Vagina (tissue), 2 donors: ENCODE data around the gene MEX3A. TPM values are rescaled to one million over a fixed set of nuclear protein-coding genes. Genes with fewer than 3 reads are reported as not detected.
"Not testable (repeated sequence)": the region's sequence is repeated elsewhere in the genome, so short reads cannot be mapped to it uniquely, and the experiment has no call there.

Experiments used
- DNase-seq, 2 donors: peaks; one replicate each; pipeline ENCODE4 v3.0.0-alpha.2; 2017; ENCODE audit errors: extremely low spot score in 2 of 2
- H3K27ac ChIP-seq: fragments of 200-600 bp; sonication (generic); one replicate; pipeline ENCODE4 v1.5.1; 2019
- H3K27me3 ChIP-seq: fragments of 200-600 bp; sonication (generic); one replicate; pipeline ENCODE4 v1.5.1; 2019
- H3K36me3 ChIP-seq, 2 donors: fragments of 200-600 bp; sonication (generic); one replicate each; pipeline ENCODE4 v1.5.1; 2017 to 2019
- H3K4me1 ChIP-seq: fragments of 200-600 bp; sonication (generic); one replicate; pipeline ENCODE4 v1.5.1; 2019
- H3K4me3 ChIP-seq, 2 donors: fragments of 200-600 bp; sonication (generic); 1 replicate in 1 of 2; 2 replicates in 1 of 2; pipeline ENCODE4 v1.5.1; 2016 to 2019
- H3K9me3 ChIP-seq: fragments of 200-600 bp; sonication (generic); one replicate; pipeline ENCODE4 v1.5.1; 2019
- POLR2A ChIP-seq, 2 donors: fragments of 450-650 bp; IDR thresholded peaks; one replicate each; pipeline ENCODE4 v1.6.1; 2017; ENCODE audit warnings: antibody characterized with exemption in 2 of 2, mild to moderate bottlenecking in 2 of 2, moderate library complexity in 2 of 2
- POLR2AphosphoS5 ChIP-seq, 2 donors: sonication (generic); formaldehyde crosslinking; IDR thresholded peaks; one replicate each; pipeline ENCODE4 v1.9.0; 2017; ENCODE audit warnings: antibody characterized with exemption in 2 of 2, mild to moderate bottlenecking in 2 of 2, low read depth in 1 of 2; ENCODE audit not compliant: insufficient read depth in 1 of 2
- intact Hi-C: fragments of 100-400 bp; cut with DNase I; formaldehyde crosslinking; loops from one replicate; pipeline ENCODE4 v1.15.1; 2023
- total RNA-seq: library from RNA; depleted of rRNA; stranded (reverse); fragments of >200 nt; gene quantifications from one replicate; pipeline ENCODE4 v1.2.3, GENCODE V29; 2016
- TF ChIP-seq, protein P1 (sequence below), 3 experiments: fragments of 450-650 bp in 2 of 3; fragments of 200-600 bp in 1 of 3; sonication (generic) in 1 of 3; IDR thresholded peaks; one replicate each; pipeline ENCODE4 v1.5.1; 2017 to 2019; ENCODE audit warnings: antibody characterized with exemption in 3 of 3, mild to moderate bottlenecking in 2 of 3, moderate library complexity in 2 of 3

MEX3A gene
- total RNA-seq, 1 donor from 2014 or later, result 1.2 TPM

DNA sequence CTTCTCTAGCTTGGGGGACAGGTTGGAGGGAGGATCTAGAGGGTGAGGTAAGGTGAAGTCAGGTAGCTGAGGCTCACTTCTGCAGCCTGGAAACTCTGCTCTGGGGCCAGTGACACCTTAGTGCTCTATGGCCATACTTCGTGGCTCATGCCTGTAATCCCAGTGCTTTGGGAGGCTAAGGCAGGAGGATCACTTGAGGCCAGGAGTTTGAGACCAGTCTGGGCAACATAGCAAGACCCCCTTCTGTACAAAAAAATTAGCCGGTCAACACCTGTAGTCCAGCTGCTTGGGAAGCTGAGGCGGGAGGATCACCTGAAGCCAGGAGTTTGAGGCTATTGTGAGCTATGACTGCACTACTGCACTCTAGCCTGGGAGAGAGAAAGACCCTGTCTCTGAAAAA, 38.1 kb upstream of the MEX3A start:
- no peak for DNase-seq
- peak overlapping the region; percentile 100 for H3K4me3 ChIP-seq

DNA sequence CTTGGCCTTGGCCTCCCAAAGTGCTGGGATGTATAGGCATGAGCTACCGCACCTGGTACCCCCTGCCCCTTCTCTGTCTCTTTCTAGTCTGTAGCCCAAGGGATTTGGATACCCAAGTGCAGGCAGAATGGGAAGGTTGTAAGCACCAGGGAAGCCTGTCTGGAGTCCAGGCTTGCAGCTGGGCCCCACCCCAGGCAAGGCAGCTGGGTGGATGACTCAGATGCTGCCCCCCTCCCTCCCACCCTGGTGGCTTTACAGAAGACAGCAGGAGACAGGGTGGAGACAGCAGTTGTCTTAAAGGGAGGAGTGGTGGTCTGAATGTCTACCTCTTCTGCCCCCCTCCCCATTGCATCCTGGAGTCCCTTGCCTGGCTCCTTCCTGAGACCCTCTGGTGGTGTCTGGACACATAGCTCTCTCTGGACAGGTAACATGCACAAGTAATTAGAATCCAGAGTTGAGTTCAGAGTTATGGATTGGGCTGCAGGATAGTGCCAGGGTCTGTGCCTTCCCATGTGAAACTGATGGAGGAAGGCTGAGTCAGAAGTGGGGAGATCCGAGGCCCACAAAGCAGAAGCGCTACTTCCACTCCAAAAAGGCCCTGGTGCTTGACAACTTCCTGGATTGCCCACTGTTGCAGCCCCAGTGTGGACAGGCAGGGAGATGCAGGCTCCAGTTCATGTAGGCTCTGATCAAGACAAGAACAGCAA, 37.4 kb upstream of the MEX3A start:
- H3K36me3 ChIP-seq, result no peaks in the 10 kb centered on the region
- H3K27ac ChIP-seq, result peak overlapping the region; percentile 97
- H3K27me3 ChIP-seq, result no peaks in the 10 kb centered on the region
- DNase-seq, result no peak
- peak in 1 of 2 donors; percentile 10 for TF ChIP-seq POLR2A (IDR thresholded peaks at IDR 0.05)
- peak in 1 of 2 donors; percentile 68 for TF ChIP-seq POLR2AphosphoS5 (IDR thresholded peaks at IDR 0.05; ENCODE audit: insufficient read depth in 1 of 2, low read depth in 1 of 2)
- TF ChIP-seq, protein P1, sequence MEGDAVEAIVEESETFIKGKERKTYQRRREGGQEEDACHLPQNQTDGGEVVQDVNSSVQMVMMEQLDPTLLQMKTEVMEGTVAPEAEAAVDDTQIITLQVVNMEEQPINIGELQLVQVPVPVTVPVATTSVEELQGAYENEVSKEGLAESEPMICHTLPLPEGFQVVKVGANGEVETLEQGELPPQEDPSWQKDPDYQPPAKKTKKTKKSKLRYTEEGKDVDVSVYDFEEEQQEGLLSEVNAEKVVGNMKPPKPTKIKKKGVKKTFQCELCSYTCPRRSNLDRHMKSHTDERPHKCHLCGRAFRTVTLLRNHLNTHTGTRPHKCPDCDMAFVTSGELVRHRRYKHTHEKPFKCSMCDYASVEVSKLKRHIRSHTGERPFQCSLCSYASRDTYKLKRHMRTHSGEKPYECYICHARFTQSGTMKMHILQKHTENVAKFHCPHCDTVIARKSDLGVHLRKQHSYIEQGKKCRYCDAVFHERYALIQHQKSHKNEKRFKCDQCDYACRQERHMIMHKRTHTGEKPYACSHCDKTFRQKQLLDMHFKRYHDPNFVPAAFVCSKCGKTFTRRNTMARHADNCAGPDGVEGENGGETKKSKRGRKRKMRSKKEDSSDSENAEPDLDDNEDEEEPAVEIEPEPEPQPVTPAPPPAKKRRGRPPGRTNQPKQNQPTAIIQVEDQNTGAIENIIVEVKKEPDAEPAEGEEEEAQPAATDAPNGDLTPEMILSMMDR (IDR thresholded peaks at IDR 0.05), result no peak
- H3K9me3 ChIP-seq, result no peaks in the 10 kb centered on the region
- H3K4me1 ChIP-seq, result peaks cover 83% of the 10 kb centered on the region
- intact Hi-C loops, result no loop called here
- H3K4me3 ChIP-seq, result peak overlapping the region; percentile 100

More for the DNA sequence above, 38.1 kb upstream of the MEX3A start:
- Histone ChIP-seq H3K27me3 (no peaks in the 10 kb centered on the region), H3K27ac (peak overlapping the region; percentile 97), H3K36me3 (no peaks in the 10 kb centered on the region), H3K4me1 (peaks cover 90% of the 10 kb centered on the region), H3K9me3 (no peaks in the 10 kb centered on the region)
- TF ChIP-seq, protein P1 (IDR thresholded peaks at IDR 0.05), result no peak
- TF ChIP-seq POLR2AphosphoS5 (IDR thresholded peaks at IDR 0.05; ENCODE audit: insufficient read depth in 1 of 2, low read depth in 1 of 2), result no peak
- TF ChIP-seq POLR2A (IDR thresholded peaks at IDR 0.05), result no peak
- intact Hi-C loops, result no loop called here

DNA sequence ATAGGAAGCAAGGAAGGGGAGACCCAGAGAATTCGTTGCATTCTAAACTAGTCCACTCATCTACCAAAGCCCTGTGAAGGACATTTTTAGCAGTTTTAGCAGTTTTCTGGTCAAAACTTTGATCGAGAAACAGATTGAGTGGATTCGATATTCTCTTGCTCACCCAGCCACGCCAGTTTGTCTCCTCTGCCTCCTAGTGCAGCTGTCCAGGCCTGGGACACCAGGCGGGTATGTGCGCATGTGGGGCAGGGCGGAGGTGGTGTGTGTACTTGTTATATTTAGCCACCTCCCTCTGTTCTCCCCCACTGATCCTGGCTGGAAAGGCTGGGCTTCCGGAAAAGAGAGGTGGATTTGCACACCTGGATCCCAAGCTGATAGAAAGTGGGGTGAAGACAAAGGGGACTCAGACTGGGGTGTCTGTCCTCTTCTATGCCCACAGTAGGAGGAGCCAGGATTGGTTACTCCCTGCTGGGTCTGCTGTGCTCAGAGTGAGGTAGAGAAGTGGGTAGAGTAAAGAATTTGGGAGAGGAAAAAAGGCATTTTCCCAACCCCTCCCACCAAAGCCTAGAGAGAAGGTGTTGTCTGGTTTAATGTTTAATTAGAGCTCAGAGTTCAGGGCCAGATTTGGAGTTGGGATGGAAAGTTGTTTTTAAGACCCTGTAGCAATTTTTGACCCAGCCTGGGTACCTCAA, 36.1 kb upstream of the MEX3A start:
- Histone ChIP-seq H3K36me3 (no peaks in the 10 kb centered on the region), H3K4me3 (peak overlapping the region; percentile 100), H3K4me1 (peaks cover 80% of the 10 kb centered on the region), H3K9me3 (no peaks in the 10 kb centered on the region), H3K27me3 (no peaks in the 10 kb centered on the region), H3K27ac (peak overlapping the region; percentile 97)
- no peak for DNase-seq
- TF ChIP-seq, protein P1 (IDR thresholded peaks at IDR 0.05), result no peak
- peak in 1 of 2 donors; percentile 33 for TF ChIP-seq POLR2A (IDR thresholded peaks at IDR 0.05)
- peak; percentile 67 to 82 for TF ChIP-seq POLR2AphosphoS5 (IDR thresholded peaks at IDR 0.05; ENCODE audit: insufficient read depth in 1 of 2, low read depth in 1 of 2)
- intact Hi-C loops, result no loop called here

DNA sequence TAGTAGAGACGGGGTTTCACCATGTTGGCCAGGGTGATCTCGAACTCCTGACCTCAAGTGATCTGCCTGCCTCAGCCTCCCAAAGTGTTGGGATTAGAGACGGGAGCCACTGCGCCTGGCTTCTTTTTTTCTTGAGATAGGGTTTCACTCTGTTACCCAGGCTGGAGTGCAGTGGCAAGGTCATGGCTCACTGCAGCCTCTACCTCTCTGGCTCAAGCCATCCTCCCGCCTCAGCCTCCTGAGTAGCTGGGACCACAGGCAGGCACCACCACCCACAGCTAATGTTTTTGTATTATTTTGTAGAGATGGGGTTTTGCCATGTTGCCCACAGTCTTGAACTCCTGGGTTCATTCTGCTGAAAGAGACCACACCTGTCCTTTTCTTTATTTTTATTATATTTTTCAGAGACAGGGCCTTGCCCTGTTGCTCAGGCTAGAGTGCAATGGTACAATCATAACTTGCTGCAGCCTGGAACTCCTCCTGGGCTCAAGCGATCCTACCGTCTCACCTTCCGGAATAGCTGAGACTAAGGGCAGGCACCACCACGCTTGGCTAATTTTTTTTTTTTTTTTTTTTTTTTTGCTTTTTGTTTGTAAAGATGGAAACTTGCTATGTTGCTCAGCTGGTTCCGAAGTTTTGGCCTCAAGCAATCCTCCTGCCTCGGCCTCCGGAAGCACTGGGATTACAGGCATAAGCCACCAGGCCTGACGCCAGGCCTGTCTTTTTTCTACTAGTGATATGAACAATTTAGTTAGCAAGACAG, 35.3 kb upstream of the MEX3A start:
- Histone ChIP-seq H3K36me3 (no peaks in the 10 kb centered on the region), H3K4me3 (peak overlapping the region; percentile 100), H3K27ac (peak overlapping the region; percentile 97), H3K27me3 (no peaks in the 10 kb centered on the region), H3K9me3 (no peaks in the 10 kb centered on the region), H3K4me1 (peaks cover 80% of the 10 kb centered on the region)
- intact Hi-C loops, result no loop called here
- TF ChIP-seq POLR2A (IDR thresholded peaks at IDR 0.05), result no peak
- no peak for TF ChIP-seq POLR2AphosphoS5 (IDR thresholded peaks at IDR 0.05; ENCODE audit: insufficient read depth in 1 of 2, low read depth in 1 of 2)
- TF ChIP-seq, protein P1 (IDR thresholded peaks at IDR 0.05), result no peak
- DNase-seq, result no peak

DNA sequence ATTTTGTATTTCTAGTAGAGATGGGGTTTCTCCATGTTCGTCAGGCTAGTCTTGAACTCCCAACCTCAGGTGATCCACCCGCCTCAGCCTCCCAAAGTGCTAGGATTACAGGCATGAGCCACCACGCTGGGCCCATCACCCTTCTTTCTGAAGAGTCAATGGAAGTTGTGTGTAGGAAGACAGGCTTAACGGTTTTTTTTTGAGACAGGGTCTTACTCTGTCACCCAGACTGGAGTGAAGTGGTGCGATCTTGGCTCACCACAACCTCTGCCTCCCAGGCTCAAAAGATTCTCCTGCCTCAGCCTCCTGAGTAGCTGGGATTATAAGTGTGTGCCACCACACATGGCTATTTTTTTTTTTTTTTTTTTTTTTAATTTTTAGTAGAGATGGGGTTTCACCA, 34.5 kb upstream of the MEX3A start:
- Histone ChIP-seq H3K4me3 (peak overlapping the region; percentile 100), H3K27ac (peak overlapping the region; percentile 97), H3K4me1 (peaks cover 80% of the 10 kb centered on the region)
- intact Hi-C loops, H3K9me3 ChIP-seq, H3K36me3 ChIP-seq, H3K27me3 ChIP-seq, DNase-seq: not testable (repeated sequence)
